ENCODE results near the gene RASSF1. TPM values are rescaled to one million over a fixed set of nuclear protein-coding genes. Genes with fewer than 3 reads are reported as not detected.

The RASSF1 gene
- total RNA-seq, 2 donors from 2014 or later, result 9.4 to 17.2 TPM

DNA sequence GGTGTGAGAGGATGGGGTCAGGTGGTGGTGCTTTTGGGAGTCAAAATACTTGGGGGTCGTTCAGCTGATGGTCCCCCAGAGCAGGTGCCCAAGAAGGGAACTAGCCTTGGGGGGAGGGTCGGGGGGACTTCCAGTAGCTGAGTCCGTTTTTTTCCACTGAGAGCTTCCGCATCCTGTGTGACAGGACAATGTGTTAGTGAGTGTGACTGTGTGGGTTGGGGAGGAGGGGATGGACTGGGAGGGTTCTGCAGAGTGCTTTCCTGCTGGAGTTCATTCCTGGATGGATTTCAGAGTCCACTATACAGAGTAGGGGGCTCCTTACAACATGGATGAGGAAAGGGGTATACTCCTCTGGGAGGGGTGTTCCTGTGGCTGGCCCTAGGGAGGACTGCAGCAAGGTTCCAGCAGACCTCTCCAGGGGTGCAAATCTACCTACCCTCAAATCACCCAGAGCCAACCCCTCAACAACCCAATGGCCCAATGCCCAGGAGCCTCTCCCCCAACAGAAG lies 17.5 kb downstream of the RASSF1 start:
- H3K4me3 Mint-ChIP-seq, result peak overlapping the region; percentile 87
- H3K4me1 Mint-ChIP-seq, result peaks cover 35% of the 10 kb centered on the region
- H3K4me3 ChIP-seq (ENCODE audit: low read length), result no peak overlapping the region
- no peak overlapping the region for H3K27ac ChIP-seq (ENCODE audit: low read depth, low read length)
- no peaks in the 10 kb centered on the region for H3K9me3 ChIP-seq (ENCODE audit: control insufficient read depth, low read length)
- peaks cover 52% of the 10 kb centered on the region for H3K36me3 ChIP-seq (ENCODE audit: control insufficient read depth, insufficient read depth, low read length)
- TF ChIP-seq, protein P1, sequence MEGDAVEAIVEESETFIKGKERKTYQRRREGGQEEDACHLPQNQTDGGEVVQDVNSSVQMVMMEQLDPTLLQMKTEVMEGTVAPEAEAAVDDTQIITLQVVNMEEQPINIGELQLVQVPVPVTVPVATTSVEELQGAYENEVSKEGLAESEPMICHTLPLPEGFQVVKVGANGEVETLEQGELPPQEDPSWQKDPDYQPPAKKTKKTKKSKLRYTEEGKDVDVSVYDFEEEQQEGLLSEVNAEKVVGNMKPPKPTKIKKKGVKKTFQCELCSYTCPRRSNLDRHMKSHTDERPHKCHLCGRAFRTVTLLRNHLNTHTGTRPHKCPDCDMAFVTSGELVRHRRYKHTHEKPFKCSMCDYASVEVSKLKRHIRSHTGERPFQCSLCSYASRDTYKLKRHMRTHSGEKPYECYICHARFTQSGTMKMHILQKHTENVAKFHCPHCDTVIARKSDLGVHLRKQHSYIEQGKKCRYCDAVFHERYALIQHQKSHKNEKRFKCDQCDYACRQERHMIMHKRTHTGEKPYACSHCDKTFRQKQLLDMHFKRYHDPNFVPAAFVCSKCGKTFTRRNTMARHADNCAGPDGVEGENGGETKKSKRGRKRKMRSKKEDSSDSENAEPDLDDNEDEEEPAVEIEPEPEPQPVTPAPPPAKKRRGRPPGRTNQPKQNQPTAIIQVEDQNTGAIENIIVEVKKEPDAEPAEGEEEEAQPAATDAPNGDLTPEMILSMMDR (conservative IDR thresholded peaks at IDR 0.05), result no peak
- H3K36me3 Mint-ChIP-seq (ENCODE audit: low read depth), result peaks cover 26% of the 10 kb centered on the region
- no peaks in the 10 kb centered on the region for H3K27me3 ChIP-seq (ENCODE audit: control insufficient read depth, insufficient read depth, low read length, poor library complexity, severe bottlenecking)
- no peak overlapping the region for H3K27ac Mint-ChIP-seq
- DNase-seq, result no peak
- no peak overlapping the region for H3K9ac ChIP-seq (ENCODE audit: extremely low read depth, low read length, poor library complexity, severe bottlenecking)
- H3K4me1 ChIP-seq (ENCODE audit: control insufficient read depth, insufficient read depth, low read length), result peaks cover 23% of the 10 kb centered on the region
- H3K9me3 Mint-ChIP-seq, result no peaks in the 10 kb centered on the region
- WGBS, 2 experiments (ENCODE audit: insufficient coverage in 1 of 2, insufficient read length in 1 of 2), result 81% methylated on average over 4 of the region's 4 CpGs; no CpG with 5 or more reads in 1 of the 2 experiments
- no peaks in the 10 kb centered on the region for H3K27me3 Mint-ChIP-seq (ENCODE audit: insufficient read depth)

DNA sequence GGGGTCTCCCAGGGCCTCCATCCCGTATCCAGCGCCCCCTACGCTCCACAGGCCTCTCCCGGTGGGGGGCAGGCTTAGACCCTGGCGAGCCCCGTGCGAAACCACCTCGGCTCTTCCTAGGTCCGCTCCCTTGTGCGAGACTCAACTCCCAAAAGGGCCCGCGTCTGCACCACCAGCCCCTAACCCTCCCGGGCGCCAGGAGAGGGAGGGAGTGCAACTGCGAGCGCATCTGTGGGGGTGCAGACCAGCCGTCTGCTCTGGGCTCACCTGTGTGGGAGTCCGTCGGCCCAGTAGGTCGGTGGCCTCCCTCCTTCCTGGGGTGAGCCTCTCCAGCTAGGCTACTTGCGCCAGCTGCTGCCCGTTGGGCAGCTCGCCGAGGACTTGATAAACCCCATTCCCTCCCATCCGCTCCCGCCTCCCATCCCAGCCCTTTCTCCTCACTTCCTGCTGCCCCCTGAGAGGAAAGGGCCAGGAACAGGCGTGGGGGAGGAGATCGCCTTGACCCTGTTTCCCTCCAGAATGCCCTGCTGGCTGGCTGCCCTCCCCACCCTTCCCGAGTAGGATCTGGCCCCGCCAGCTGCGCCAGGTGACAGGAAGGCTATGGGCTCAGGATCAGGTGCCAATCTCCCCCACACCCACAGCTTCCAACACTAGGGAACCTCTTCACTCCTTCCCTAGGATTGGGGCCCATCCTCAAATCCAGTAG lies 18.1 kb downstream of the RASSF1 start, which contains the start of gene HYAL2:
TSS of gene HYAL2 (minus strand) at position 360 of the 706 bp plus-strand sequence. CDS start 2,256 bp downstream, outside the sequence.
- peak; percentile 82 for DNase-seq
- Mint-ChIP-seq H3K27ac (peak within 1 kb of the TSS; percentile 99), H3K36me3 (ENCODE audit: low read depth) (peaks cover 29% of the 10 kb centered on the region), H3K27me3 (ENCODE audit: insufficient read depth) (no peaks in the 10 kb centered on the region), H3K4me3 (peak within 1 kb of the TSS; percentile 87), H3K4me1 (peaks cover 35% of the 10 kb centered on the region), H3K9me3 (no peaks in the 10 kb centered on the region)
- peak within 1 kb of the TSS; percentile 97 for H3K9ac ChIP-seq (ENCODE audit: extremely low read depth, low read length, poor library complexity, severe bottlenecking)
- WGBS, 2 experiments (ENCODE audit: insufficient coverage in 1 of 2, insufficient read length in 1 of 2), result 47 to 57% methylated on average over 11 to 31 of the region's 31 CpGs
- no peaks in the 10 kb centered on the region for H3K9me3 ChIP-seq (ENCODE audit: control insufficient read depth, low read length)
- H3K27me3 ChIP-seq (ENCODE audit: control insufficient read depth, insufficient read depth, low read length, poor library complexity, severe bottlenecking), result no peaks in the 10 kb centered on the region
- H3K4me1 ChIP-seq (ENCODE audit: control insufficient read depth, insufficient read depth, low read length), result peaks cover 23% of the 10 kb centered on the region
- peaks cover 57% of the 10 kb centered on the region for H3K36me3 ChIP-seq (ENCODE audit: control insufficient read depth, insufficient read depth, low read length)
- TF ChIP-seq, protein P1 (conservative IDR thresholded peaks at IDR 0.05), result no peak
- peak within 1 kb of the TSS; percentile 100 for H3K4me3 ChIP-seq (ENCODE audit: low read length)
- H3K27ac ChIP-seq (ENCODE audit: low read depth, low read length), result peak within 1 kb of the TSS; percentile 100

DNA sequence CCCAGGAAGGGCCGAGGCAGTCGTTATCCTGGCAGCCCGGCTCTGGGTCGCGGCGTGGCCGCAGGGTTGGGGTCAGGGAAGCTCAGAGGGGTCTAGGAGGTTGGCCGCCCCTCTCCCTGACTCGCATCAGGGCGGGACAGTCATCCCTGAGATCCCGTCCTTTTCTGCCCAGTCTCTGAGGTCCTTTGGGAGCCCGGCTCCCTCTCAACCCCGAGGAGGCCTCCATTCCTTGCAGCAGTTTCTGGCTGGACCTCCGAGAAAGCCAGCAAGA lies 18.6 kb downstream of the RASSF1 start:
- H3K9ac ChIP-seq (ENCODE audit: extremely low read depth, low read length, poor library complexity, severe bottlenecking), result no peak overlapping the region
- H3K4me3 Mint-ChIP-seq, result peak overlapping the region; percentile 87
- no peak for DNase-seq
- H3K4me1 ChIP-seq (ENCODE audit: control insufficient read depth, insufficient read depth, low read length), result peaks cover 23% of the 10 kb centered on the region
- no peaks in the 10 kb centered on the region for H3K9me3 ChIP-seq (ENCODE audit: control insufficient read depth, low read length)
- TF ChIP-seq, protein P1 (conservative IDR thresholded peaks at IDR 0.05), result no peak
- WGBS, 2 experiments (ENCODE audit: insufficient coverage in 1 of 2, insufficient read length in 1 of 2), result 16 to 23% methylated on average over 9 to 14 of the region's 14 CpGs
- peaks cover 32% of the 10 kb centered on the region for H3K36me3 Mint-ChIP-seq (ENCODE audit: low read depth)
- peak overlapping the region; percentile 74 for H3K27ac Mint-ChIP-seq
- peaks cover 35% of the 10 kb centered on the region for H3K4me1 Mint-ChIP-seq
- peaks cover 62% of the 10 kb centered on the region for H3K36me3 ChIP-seq (ENCODE audit: control insufficient read depth, insufficient read depth, low read length)
- no peaks in the 10 kb centered on the region for H3K9me3 Mint-ChIP-seq
- H3K27me3 Mint-ChIP-seq (ENCODE audit: insufficient read depth), result no peaks in the 10 kb centered on the region
- H3K4me3 ChIP-seq (ENCODE audit: low read length), result peak overlapping the region; percentile 100
- H3K27ac ChIP-seq (ENCODE audit: low read depth, low read length), result peak overlapping the region; percentile 66
- H3K27me3 ChIP-seq (ENCODE audit: control insufficient read depth, insufficient read depth, low read length, poor library complexity, severe bottlenecking), result no peaks in the 10 kb centered on the region

Data from endodermal cell (in vitro differentiated cells).